Ishikawa (cell line): Measurements from ENCODE around the gene TET1.

Source experiments
- CEBPB ChIP-seq: IDR thresholded peaks from 2 replicates; pipeline ENCODE4 v1.6.1; 2012
- CREB1 ChIP-seq: IDR thresholded peaks from 2 replicates; pipeline ENCODE4 v1.6.1; 2012; ENCODE audit warnings: low read depth
- EGR1 ChIP-seq: IDR thresholded peaks from 2 replicates; pipeline ENCODE4 v1.6.1; 2012
- EP300 ChIP-seq: IDR thresholded peaks from 2 replicates; pipeline ENCODE4 v1.6.1; 2012; ENCODE audit warnings: borderline replicate concordance
- FOXM1 ChIP-seq: IDR thresholded peaks from 2 replicates; pipeline ENCODE4 v1.6.1; 2012; ENCODE audit warnings: low read depth, borderline replicate concordance
- NFIC ChIP-seq: IDR thresholded peaks from 2 replicates; pipeline ENCODE4 v1.6.1; 2012
- RAD21 ChIP-seq: IDR thresholded peaks from 2 replicates; pipeline ENCODE4 v1.6.1; 2012; ENCODE audit warnings: low read depth
- TAF1 ChIP-seq: IDR thresholded peaks from 2 replicates; pipeline ENCODE4 v1.6.1; 2012; ENCODE audit warnings: low read depth, mild to moderate bottlenecking
- TCF12 ChIP-seq: IDR thresholded peaks from 2 replicates; pipeline ENCODE4 v1.6.1; 2012; ENCODE audit warnings: low read depth
- TEAD4 ChIP-seq: IDR thresholded peaks from 2 replicates; pipeline ENCODE4 v1.6.1; 2012
- YY1 ChIP-seq: IDR thresholded peaks from 2 replicates; pipeline ENCODE4 v1.6.1; 2012; ENCODE audit warnings: low read depth
- ZBTB7A ChIP-seq: IDR thresholded peaks from 2 replicates; pipeline ENCODE4 v1.6.1; 2012; ENCODE audit warnings: low read depth
- TF ChIP-seq, protein P1 (sequence below): IDR thresholded peaks from 2 replicates; pipeline ENCODE4 v1.6.1; 2012
- TF ChIP-seq, protein P2 (sequence below): IDR thresholded peaks from 2 replicates; pipeline ENCODE4 v1.6.1; 2012; ENCODE audit warnings: low read depth, mild to moderate bottlenecking
- TF ChIP-seq, protein P3 (sequence below): IDR thresholded peaks from 2 replicates; pipeline ENCODE4 v1.6.1; 2012

TET1 gene

DNA sequence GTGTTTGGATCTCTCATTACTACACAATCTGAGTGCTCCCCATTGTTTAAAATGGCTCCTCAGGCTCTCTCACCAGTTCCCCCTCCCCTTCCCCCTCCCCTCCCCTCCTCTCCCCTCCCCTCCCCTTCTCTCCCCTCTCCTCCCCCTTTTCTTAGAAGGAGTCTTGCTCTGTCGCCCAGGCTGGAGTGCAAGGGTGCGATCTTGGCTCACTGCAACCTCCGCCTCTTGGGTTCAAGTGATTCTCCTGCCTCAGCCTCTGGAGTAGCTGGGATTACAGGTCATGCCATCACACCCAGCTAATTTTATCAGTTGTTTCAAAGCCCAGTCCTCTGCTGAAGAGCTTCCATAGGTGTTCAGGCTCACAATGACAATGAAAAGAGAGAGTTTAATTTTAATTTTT is 157.3 kb downstream of the TET1 start:
- TF ChIP-seq ZBTB7A: no peak
- no peak for TF ChIP-seq TCF12
- TF ChIP-seq CEBPB: no peak
- TF ChIP-seq FOXM1: no peak
- TF ChIP-seq, protein P1, sequence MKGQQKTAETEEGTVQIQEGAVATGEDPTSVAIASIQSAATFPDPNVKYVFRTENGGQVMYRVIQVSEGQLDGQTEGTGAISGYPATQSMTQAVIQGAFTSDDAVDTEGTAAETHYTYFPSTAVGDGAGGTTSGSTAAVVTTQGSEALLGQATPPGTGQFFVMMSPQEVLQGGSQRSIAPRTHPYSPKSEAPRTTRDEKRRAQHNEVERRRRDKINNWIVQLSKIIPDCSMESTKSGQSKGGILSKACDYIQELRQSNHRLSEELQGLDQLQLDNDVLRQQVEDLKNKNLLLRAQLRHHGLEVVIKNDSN: no peak
- no peak for TF ChIP-seq NFIC

DNA sequence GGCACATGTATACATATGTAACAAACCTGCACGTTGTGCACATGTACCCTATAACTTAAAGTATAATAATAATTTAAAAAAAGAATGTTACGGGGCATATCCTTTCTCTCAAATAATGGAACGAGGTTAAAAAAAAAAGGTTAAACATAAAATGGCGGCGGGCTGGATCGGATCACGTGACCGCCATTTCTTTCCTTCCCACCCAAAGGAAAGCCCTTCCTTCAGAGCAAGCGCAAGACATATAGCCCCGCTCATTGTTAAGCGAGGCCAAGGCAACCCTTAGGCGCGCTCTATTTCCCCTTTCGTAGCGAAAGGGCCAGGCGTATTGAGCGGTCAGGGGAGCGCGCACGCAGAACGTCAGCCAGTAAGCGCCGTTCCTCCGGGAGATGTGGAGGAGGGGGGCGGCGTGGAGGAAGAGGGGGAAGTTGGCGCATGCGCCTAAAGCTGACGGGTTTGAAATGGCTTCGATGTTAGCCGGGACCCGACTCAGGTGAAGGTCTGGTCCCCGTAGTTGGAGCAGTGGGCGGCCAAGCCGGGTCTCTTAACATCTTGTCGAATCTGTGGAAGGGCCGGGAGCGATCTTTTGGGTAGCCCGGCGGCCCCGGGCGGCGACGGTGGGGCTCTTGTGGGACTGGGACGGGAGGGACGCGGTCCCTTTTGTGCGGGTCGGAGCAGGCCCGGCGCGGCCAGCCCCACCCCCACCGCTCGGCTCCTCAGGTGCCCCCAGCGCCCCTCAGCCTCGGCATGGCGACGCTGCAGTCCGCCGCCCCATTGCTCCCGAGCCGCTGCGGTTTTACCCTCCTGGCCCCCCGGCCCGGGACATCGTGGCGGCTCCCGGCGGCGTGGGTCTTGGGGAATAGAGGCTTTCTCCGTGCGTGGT is 160.9 kb downstream of the TET1 start, which contains the start of gene CCAR1:
CCAR1 (plus strand) TSS at position 447 of the 880 bp plus-strand sequence. CDS start 1,266 bp downstream, outside the sequence.
- peak; percentile 88 for TF ChIP-seq TAF1
- TF ChIP-seq CREB1: peak; percentile 54; the same call in 1 of the 2 replicates
- no peak for TF ChIP-seq TCF12
- no peak for TF ChIP-seq RAD21
- TF ChIP-seq, protein P2, sequence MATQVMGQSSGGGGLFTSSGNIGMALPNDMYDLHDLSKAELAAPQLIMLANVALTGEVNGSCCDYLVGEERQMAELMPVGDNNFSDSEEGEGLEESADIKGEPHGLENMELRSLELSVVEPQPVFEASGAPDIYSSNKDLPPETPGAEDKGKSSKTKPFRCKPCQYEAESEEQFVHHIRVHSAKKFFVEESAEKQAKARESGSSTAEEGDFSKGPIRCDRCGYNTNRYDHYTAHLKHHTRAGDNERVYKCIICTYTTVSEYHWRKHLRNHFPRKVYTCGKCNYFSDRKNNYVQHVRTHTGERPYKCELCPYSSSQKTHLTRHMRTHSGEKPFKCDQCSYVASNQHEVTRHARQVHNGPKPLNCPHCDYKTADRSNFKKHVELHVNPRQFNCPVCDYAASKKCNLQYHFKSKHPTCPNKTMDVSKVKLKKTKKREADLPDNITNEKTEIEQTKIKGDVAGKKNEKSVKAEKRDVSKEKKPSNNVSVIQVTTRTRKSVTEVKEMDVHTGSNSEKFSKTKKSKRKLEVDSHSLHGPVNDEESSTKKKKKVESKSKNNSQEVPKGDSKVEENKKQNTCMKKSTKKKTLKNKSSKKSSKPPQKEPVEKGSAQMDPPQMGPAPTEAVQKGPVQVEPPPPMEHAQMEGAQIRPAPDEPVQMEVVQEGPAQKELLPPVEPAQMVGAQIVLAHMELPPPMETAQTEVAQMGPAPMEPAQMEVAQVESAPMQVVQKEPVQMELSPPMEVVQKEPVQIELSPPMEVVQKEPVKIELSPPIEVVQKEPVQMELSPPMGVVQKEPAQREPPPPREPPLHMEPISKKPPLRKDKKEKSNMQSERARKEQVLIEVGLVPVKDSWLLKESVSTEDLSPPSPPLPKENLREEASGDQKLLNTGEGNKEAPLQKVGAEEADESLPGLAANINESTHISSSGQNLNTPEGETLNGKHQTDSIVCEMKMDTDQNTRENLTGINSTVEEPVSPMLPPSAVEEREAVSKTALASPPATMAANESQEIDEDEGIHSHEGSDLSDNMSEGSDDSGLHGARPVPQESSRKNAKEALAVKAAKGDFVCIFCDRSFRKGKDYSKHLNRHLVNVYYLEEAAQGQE: no peak
- 0 out of 2 replicates have a peak, but pooled peaks have one; percentile 13 for TF ChIP-seq TEAD4
- TF ChIP-seq, protein P3, sequence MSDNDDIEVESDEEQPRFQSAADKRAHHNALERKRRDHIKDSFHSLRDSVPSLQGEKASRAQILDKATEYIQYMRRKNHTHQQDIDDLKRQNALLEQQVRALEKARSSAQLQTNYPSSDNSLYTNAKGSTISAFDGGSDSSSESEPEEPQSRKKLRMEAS: peak; percentile 89
- TF ChIP-seq YY1: peak; percentile 86
- no peak for TF ChIP-seq ZBTB7A
- TF ChIP-seq EP300: no peak
- TF ChIP-seq, protein P1: peak; percentile 95
- TF ChIP-seq EGR1: no peak

DNA sequence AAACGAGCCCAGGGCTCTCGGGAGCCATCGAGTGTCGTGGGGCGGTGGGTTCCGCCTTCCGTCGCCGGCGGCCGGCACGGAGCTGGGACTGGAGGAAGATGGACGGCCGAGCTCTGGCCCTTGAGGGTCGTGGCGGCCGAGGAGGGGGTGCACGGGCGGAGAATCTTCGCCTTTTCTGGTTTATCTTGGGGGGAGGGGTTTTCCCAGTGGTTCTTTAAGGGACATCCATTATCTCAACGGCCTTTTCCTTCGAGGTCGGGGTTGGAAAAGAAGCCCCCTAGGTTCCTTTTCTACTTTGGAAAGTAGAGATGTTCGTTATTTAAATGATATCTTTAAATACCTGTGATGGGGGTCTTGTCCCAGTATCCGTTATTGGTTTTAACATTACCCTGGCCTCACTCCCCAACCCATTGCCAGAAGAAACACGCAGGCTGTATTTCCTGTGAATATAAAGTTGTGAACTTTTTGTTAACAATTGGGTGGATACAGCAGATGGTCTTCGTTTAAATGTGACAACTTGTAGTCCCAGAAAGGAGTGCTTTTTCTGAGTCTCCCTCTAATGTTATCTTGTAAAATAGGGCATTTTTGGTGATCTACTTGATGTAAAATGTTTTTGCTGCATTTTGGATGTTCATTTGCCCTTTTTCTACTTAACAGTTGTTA is 161.7 kb downstream of the TET1 start:
- TF ChIP-seq, protein P1: no peak
- no peak for TF ChIP-seq RAD21
- no peak for TF ChIP-seq ZBTB7A
- no peak for TF ChIP-seq TAF1
- TF ChIP-seq, protein P3: no peak; the same call in 1 of the 2 replicates
- TF ChIP-seq TCF12: no peak
- TF ChIP-seq, protein P2: no peak

DNA sequence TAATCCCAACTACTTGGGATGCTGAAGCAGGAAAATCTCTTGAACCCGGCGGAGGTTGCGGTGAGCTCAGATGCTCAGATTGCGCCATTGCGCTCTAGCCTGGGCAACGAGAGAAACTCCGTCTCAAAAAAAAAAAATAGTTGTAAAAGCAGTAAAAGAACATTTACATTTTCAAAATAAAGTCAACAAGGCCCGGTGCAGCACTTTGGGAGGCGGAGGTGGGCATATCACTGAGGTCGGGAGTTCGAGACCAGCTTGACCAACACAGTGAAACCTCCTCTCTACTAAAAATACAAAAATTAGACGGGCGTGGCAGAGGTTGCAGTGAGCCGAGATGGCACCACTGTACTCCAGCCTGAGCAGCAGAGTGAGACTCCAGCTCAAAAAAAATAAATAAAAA is 164.9 kb downstream of the TET1 start:
- TF ChIP-seq, protein P1: no peak
- TF ChIP-seq, protein P3: no peak
- TF ChIP-seq EGR1: no peak

DNA sequence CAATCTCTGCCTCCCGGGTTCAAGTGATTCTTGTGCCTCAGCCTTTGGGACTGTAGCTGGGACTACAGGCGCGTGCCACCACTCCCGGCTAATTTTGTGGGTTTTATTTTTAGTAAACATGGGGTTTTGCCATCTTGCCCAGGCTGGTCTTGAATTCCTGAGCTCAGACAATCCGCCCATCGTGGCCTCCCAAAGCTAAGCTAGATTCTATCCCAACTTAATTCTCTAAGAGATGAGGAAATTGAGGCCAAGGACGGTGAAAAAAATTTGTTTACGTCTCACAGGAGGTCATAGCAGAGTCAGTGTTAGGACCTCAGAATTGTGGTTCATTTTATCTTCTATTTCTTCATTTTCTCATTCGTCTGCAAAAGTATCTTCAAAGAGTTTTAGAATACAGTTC is 167.0 kb downstream of the TET1 start:
- TF ChIP-seq, protein P1: no peak
- TF ChIP-seq, protein P2: no peak
- TF ChIP-seq RAD21: no peak
- TF ChIP-seq ZBTB7A: no peak
